MCF 10A (cell line): ENCODE data around the gene RFC1. TPM values are rescaled to one million over a fixed set of nuclear protein-coding genes. Genes with fewer than 3 reads are reported as not detected.

Experiments
- BruUV-seq: library from RNA; stranded (reverse); fragments of 400-500 nt; replicated peaks from 2 replicates; lab custom pipeline; 2021; lab: Mats Ljungman, UMichigan
- CTCF ChIA-PET: fragments of 300-600 bp; sonication (Branson Sonifier 250); formaldehyde crosslinking; extraction: SDS; loops from one replicate; lab custom pipeline; 2021; ENCODE audit warnings: antibody characterized with exemption, inconsistent platforms; lab: Yijun Ruan, JAX
- POLR2A ChIA-PET: fragments of 300-600, 350-650 bp; sonication (Branson Sonifier 250); formaldehyde crosslinking; extraction: SDS; loops from one replicate; lab custom pipeline; 2020; ENCODE audit warnings: antibody characterized with exemption, inconsistent platforms; lab: Yijun Ruan, JAX
- DNase-seq: peaks from one replicate; pipeline ENCODE4 v3.0.0-alpha.2; 2018; ENCODE audit not compliant: unreplicated experiment
- H3K27ac Mint-ChIP-seq: one replicate; pipeline ENCODE4 v1.8.0; 2022; ENCODE audit warnings: mild to moderate bottlenecking, low read depth, mixed read lengths; ENCODE audit not compliant: unreplicated experiment
- H3K27me3 Mint-ChIP-seq: one replicate; pipeline ENCODE4 v1.8.0; 2022; ENCODE audit warnings: mixed read lengths; ENCODE audit not compliant: insufficient read depth, unreplicated experiment
- H3K36me3 Mint-ChIP-seq: one replicate; pipeline ENCODE4 v1.8.0; 2022; ENCODE audit warnings: mild to moderate bottlenecking, moderate library complexity, mixed read lengths; ENCODE audit not compliant: insufficient read depth, unreplicated experiment
- H3K4me1 Mint-ChIP-seq: one replicate; pipeline ENCODE4 v1.8.0; 2022; ENCODE audit warnings: mixed read lengths; ENCODE audit not compliant: insufficient read depth, unreplicated experiment
- H3K4me3 Mint-ChIP-seq: one replicate; pipeline ENCODE4 v1.8.0; 2022; ENCODE audit warnings: mild to moderate bottlenecking, moderate library complexity, mixed read lengths; ENCODE audit not compliant: unreplicated experiment
- H3K9me3 Mint-ChIP-seq: one replicate; pipeline ENCODE4 v1.8.0; 2022; ENCODE audit warnings: mixed read lengths; ENCODE audit not compliant: unreplicated experiment
- CTCF ChIP-seq: fragments of 200-600 bp; IDR thresholded peaks from one replicate; pipeline ENCODE4 v1.8.0; 2022; ENCODE audit warnings: antibody characterized with exemption, mild to moderate bottlenecking; ENCODE audit not compliant: unreplicated experiment
- intact Hi-C: fragments of 100-400 bp; cut with micrococcal nuclease; formaldehyde crosslinking; loops from 2 replicates; pipeline ENCODE4 v1.14.1; 2022
- total RNA-seq: library from RNA; stranded (reverse); gene quantifications from 2 replicates; pipeline ENCODE4 v1.2.3, GENCODE V29; 2022

RFC1 gene
- total RNA-seq, 1 experiment from 2014 or later: 99.5 TPM

- POLR2A ChIA-PET: interaction anchor here (0.6 kb wide), 1 partner anchor 49 kb away, joined by 3 read pairs; no protein-coding TSS in a partner anchor
- no peaks in the 10 kb centered on the region for H3K4me1 Mint-ChIP-seq
- DNase-seq: no peak
- no peak for TF ChIP-seq CTCF
- peaks cover 72% of the 10 kb centered on the region for H3K36me3 Mint-ChIP-seq
- H3K9me3 Mint-ChIP-seq: no peaks in the 10 kb centered on the region
- no peak overlapping the region for H3K27ac Mint-ChIP-seq
- intact Hi-C loops: no loop called here
- no peak overlapping the region for H3K4me3 Mint-ChIP-seq
- BruUV-seq: no TSS peak
- CTCF ChIA-PET: interaction anchor here (0.7 kb wide), 1 partner anchor 531 kb away, joined by 3 read pairs; no protein-coding TSS in a partner anchor
- no peaks in the 10 kb centered on the region for H3K27me3 Mint-ChIP-seq
Measured at GRCh38 chr4:39291686-39292085, 74.5 kb downstream of the RFC1 start.

- Mint-ChIP-seq H3K9me3 (no peaks in the 10 kb centered on the region), H3K4me3 (no peak overlapping the region), H3K27me3 (no peaks in the 10 kb centered on the region), H3K4me1 (no peaks in the 10 kb centered on the region), H3K27ac (no peak overlapping the region), H3K36me3 (peaks cover 91% of the 10 kb centered on the region)
- DNase-seq: no peak
- POLR2A ChIA-PET: interaction anchor here (0.6 to 1.0 kb wide), 2 partner anchors 13 to 66 kb away, joined by 3 to 4 read pairs; no protein-coding TSS in a partner anchor
- no TSS peak for BruUV-seq
- TF ChIP-seq CTCF: no peak
- CTCF ChIA-PET: no interaction called here
- intact Hi-C loops: no loop called here
Measured at GRCh38 chr4:39287223-39287622, 78.9 kb downstream of the RFC1 start.

- TF ChIP-seq CTCF: no peak
- no TSS peak for BruUV-seq
- intact Hi-C loops: no loop called here
- H3K36me3 Mint-ChIP-seq: peaks cover 93% of the 10 kb centered on the region
- no peaks in the 10 kb centered on the region for H3K9me3 Mint-ChIP-seq
- DNase-seq: no peak
- ChIA-PET POLR2A (interaction anchor here (0.6 to 1.0 kb wide), 2 partner anchors 12 to 14 kb away, joined by 3 to 4 read pairs; no protein-coding TSS in a partner anchor), CTCF (no interaction called here)
- H3K27ac Mint-ChIP-seq: no peak overlapping the region
- no peak overlapping the region for H3K4me3 Mint-ChIP-seq
- H3K4me1 Mint-ChIP-seq: no peaks in the 10 kb centered on the region
- no peaks in the 10 kb centered on the region for H3K27me3 Mint-ChIP-seq
Measured at GRCh38 chr4:39286263-39286662, 79.9 kb downstream of the RFC1 start.

- Mint-ChIP-seq H3K4me3 (no peak overlapping the region), H3K36me3 (peaks cover 89% of the 10 kb centered on the region), H3K27me3 (no peaks in the 10 kb centered on the region), H3K4me1 (no peaks in the 10 kb centered on the region), H3K27ac (no peak overlapping the region), H3K9me3 (no peaks in the 10 kb centered on the region)
- intact Hi-C loops: no loop called here
- POLR2A ChIA-PET: interaction anchor here (1.0 kb wide), 1 partner anchor 12 kb away, joined by 3 read pairs; no protein-coding TSS in a partner anchor
- no TSS peak for BruUV-seq
- no peak for TF ChIP-seq CTCF
- no peak for DNase-seq
- CTCF ChIA-PET: interaction anchor here (0.8 kb wide), 1 partner anchor 17 kb away, joined by 3 read pairs; no protein-coding TSS in a partner anchor
Measured at GRCh38 chr4:39285853-39286252, 80.3 kb downstream of the RFC1 start.
